SIG-M5 treated with dmso at 0.1 percent for 504 hours (cell line): ENCODE results near the gene ATG4A.

Source experiments
- DNase-seq: peaks from one replicate; lab custom pipeline; 2025; ENCODE audit not compliant: unreplicated experiment; lab: John Stamatoyannopoulos, UW

The ATG4A gene

GRCh38 chrX:108122748-108123147, 31.2 kb downstream of the ATG4A start:
- no peak for DNase-seq

GRCh38 chrX:108123591-108124366, 32.2 kb downstream of the ATG4A start:
- DNase-seq = no peak

- DNase-seq = no peak
Observed at GRCh38 chrX:108126661-108127060, 35.1 kb downstream of the ATG4A start.

- no peak for DNase-seq
Observed at GRCh38 chrX:108127152-108127551, 35.6 kb downstream of the ATG4A start.

GRCh38 chrX:108130889-108131288, 39.3 kb downstream of the ATG4A start:
- DNase-seq = no peak

- DNase-seq = no peak
Observed at GRCh38 chrX:108131471-108131870, 39.9 kb downstream of the ATG4A start.

- no peak for DNase-seq
Observed at GRCh38 chrX:108132034-108132433, 40.5 kb downstream of the ATG4A start.

GRCh38 chrX:108132876-108133275, 41.3 kb downstream of the ATG4A start:
- no peak for DNase-seq

GRCh38 chrX:108134724-108135123, 43.1 kb downstream of the ATG4A start:
- DNase-seq = no peak

GRCh38 chrX:108138814-108139702, 47.5 kb downstream of the ATG4A start:
- DNase-seq = no peak

- DNase-seq = no peak
Observed at GRCh38 chrX:108148524-108148923, 56.9 kb downstream of the ATG4A start.

- DNase-seq = no peak
Observed at GRCh38 chrX:108156082-108156481, 64.5 kb downstream of the ATG4A start.

GRCh38 chrX:108156934-108157466, 65.4 kb downstream of the ATG4A start:
- no peak for DNase-seq

GRCh38 chrX:108157628-108158027, 66.0 kb downstream of the ATG4A start:
- DNase-seq = no peak

GRCh38 chrX:108159028-108159670, 67.6 kb downstream of the ATG4A start:
- DNase-seq = no peak

- no peak for DNase-seq
Observed at GRCh38 chrX:108160309-108160708, 68.7 kb downstream of the ATG4A start.

GRCh38 chrX:108162265-108162664, 70.7 kb downstream of the ATG4A start:
- DNase-seq = no peak

GRCh38 chrX:108163333-108164082, 71.9 kb downstream of the ATG4A start:
- DNase-seq = no peak

GRCh38 chrX:108165383-108166111, 74.0 kb downstream of the ATG4A start:
- DNase-seq = no peak
